G401 (cell line): ENCODE data around the gene HEY2. TPM values are rescaled to one million over a fixed set of nuclear protein-coding genes. Genes with fewer than 3 reads are reported as not detected.
"Not testable (repeated sequence)": the region's sequence is repeated elsewhere in the genome, so short reads cannot be mapped to it uniquely, and the experiment has no call there.

ENCODE experiments used
- DNase-seq: peaks from one replicate; pipeline ENCODE4 v3.0.0-alpha.2; 2015; ENCODE audit warnings: low spot score
- in situ Hi-C: cut with HindIII; loops from 2 replicates; pipeline ENCODE4 v1.10.0; 2016; ENCODE audit warnings: low sequenced_read_pairs, mixed read lengths
- total RNA-seq: library from RNA; depleted of rRNA; stranded (reverse); fragments of >200 nt; shearing (Covaris generic); gene quantifications from 2 replicates; pipeline ENCODE4 v1.2.3, GENCODE V29; 2014

HEY2 gene
- total RNA-seq, 1 experiment from 2014 or later: not detected

GRCh38 chr6:125790358-125791150 is 41.1 kb downstream of the HEY2 start, which contains the start of gene NCOA7:
NCOA7 (plus strand) TSS chr6:125790960; CDS start chr6:125815355, 24,395 bp downstream.
- in situ Hi-C loops: no loop called here

DNA sequence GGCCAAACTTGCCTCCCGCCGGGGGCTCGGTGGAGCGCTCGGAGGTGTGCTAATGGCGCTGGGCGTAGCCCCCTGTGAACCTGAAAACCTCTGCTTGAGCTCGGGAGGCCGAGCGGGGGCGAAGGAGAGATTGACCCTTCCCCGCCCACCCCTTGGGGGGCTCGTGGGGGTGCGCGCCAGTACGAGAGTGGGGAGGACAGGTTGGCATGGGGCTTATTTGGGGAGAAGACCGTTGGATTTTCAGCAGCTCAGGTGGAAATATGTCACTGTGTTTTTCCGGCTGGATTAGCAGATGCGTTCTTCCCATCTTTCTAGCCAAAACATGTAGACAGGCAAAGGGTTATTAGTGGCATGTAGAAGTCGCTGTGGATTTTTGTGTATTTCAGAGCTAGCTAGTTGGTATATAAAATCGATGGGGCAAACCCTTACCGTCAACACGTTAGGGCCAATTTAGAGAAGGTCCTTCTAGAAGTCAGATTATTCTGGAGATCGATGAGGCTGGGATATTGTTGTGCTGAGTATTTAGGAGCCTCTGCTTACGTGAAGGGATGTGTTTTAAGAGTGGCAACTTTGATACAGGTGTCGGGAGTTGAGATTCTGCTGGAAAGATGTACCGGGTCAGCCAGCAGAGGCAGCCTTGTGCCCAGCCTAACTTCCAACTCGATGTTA is 41.9 kb downstream of the HEY2 start:
- in situ Hi-C loops: no loop called here

More at GRCh38 chr6:125790358-125791150, 41.1 kb downstream of the HEY2 start, which contains the start of gene NCOA7:
- DNase-seq: peak; percentile 84

DNA sequence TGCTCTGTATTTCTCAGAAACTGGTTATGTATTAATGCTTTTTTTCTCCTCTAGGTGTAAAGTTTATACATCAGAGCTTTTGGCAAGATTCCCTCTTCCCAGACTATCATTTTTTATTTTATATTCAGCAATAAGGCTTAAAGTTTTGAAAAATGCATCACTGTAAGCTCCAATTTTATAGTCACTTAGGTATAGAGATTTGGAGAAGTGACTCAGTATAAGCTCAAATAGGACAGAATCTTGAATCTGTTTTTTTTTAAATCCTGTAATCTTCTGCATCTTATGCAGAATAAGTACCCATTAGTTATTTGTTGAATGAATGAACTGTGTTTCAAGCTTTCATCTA is 42.4 kb downstream of the HEY2 start:
- no peak for DNase-seq
- in situ Hi-C loops: no loop called here

More for the DNA sequence above, 41.9 kb downstream of the HEY2 start:
- DNase-seq: peak; percentile 84

- no peak for DNase-seq
- in situ Hi-C loops: no loop called here
These were observed 42.7 kb downstream of the HEY2 start for GRCh38 chr6:125792172-125792571.

- in situ Hi-C loops: no loop called here
- no peak for DNase-seq
These were observed 43.2 kb downstream of the HEY2 start for GRCh38 chr6:125792680-125793079.

DNA sequence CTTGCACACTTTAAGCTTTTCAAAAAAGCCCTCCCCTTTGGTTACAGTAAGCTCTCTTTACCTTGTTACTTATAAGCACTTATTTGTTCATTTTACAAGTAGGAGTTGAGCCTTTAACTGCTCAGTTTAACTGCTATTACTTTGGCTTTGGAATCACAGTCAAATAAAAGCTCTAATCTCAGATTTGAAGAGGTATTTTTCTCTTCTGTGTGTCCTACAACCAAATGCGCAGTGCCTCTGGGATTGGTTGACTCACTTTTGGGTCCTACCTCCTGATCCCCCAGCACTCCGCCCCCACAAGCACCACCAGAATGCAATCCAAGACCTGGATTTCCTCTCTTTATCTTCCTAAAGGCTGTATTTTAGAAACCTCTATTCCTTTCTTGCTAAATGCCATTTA is 43.8 kb downstream of the HEY2 start:
- in situ Hi-C loops: no loop called here
- peak; percentile 72 for DNase-seq

DNA sequence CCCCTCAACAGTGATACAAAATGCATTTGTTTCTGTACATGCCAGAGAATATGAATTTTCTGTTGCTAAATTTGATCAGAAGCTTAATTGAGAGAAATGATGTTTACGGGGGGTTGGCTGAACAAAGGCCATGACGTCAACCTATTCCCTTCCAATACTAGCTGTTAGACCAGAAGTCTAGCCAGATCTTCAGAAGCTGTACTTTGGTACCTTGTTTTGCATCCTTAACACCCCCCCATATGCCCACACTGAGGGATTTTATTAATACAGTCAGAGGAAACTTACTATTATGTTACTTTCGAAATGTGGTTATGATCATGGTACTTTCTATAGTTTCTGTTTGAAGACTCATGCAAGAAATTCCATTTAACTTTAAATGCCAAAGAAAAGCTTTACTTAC is 44.4 kb downstream of the HEY2 start:
- in situ Hi-C loops: no loop called here
- DNase-seq: peak; percentile 59

- in situ Hi-C loops: no loop called here
- no peak for DNase-seq
These were observed 45.1 kb downstream of the HEY2 start for GRCh38 chr6:125794342-125795137.

DNA sequence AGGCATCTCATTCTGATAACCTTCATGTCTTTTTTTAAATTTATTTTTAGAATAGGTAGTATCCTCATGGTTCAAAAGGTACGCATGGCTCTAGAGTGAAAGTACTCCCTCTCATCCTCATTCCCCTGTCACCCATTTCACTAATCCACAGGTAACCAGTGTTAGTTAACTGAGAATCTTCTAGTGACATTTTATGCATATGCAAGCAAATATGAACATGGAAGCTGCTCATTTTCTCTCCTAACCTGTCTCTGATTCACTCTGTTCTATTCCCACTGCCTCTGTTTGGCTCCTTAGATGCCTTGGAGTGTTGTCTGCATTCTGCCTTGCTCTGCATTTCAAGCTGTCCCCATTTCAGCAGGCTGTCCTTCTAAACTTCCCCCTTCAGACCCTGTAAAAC is 45.9 kb downstream of the HEY2 start:
- no peak for DNase-seq
- in situ Hi-C loops: no loop called here

DNA sequence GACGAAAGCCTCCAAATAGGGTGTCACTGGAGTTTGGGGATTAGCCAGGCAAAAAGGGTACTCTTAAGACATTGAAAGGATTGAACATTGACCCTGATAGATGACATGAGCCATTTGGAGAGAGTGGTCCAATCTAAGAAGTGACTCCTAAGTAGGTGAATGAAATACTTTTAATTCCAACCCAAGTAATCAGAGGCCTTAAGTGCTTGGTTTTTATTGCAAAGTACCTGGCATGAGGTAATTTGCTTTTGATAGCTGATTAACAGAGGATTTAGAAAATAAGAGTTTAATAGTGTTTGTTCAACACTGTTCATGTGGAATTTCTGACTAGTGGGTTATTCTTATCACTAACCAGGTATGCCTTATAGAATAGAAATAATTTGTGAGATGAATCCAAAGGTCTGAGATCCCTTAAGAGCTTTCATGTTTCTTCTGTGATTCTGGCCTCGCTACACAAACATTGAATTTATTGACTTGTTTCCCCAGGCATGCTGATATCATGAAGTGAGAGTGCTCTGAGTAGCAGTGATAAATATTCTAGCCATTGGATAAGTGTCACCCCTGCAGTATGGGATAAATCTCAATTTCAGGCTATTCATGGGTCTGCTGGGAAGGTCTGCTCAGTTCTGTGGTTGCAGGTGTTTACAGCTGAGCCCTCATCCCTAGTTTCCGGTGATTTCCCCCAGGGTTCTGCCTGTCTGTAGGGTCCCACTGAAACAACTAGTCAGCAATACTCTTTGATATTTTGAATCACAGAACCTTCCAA is 47.9 kb downstream of the HEY2 start:
- in situ Hi-C loops: no loop called here
- no peak for DNase-seq

DNA sequence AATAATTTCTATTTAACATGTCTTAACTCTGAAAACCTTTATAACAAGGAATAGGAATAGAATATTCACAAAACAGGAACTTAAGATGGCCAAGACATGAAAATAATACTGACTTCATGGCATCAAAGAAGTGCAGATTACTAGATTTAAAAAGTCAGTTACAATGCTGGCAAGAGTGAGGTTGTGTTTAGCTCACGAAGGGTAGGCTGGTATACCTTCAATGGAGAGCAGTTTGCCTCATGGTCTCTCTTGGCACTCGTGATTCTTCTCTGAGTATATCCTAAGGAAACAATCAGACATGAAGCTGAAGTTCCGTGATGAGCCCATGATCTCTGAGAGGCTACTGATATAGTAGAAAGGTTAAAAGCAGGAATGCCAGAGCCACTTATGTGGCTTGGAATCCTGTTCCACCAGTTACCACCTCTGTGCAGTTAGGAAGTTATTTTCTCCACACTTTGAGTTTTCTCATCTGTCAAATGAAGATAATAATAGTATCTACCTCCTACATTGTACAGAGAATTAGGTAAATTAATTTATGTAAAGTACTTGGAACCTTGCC is 48.5 kb downstream of the HEY2 start:
- in situ Hi-C loops: no loop called here
- DNase-seq: no peak

- in situ Hi-C loops: no loop called here
- no peak for DNase-seq
These were observed 49.5 kb downstream of the HEY2 start for GRCh38 chr6:125798734-125799508.

DNA sequence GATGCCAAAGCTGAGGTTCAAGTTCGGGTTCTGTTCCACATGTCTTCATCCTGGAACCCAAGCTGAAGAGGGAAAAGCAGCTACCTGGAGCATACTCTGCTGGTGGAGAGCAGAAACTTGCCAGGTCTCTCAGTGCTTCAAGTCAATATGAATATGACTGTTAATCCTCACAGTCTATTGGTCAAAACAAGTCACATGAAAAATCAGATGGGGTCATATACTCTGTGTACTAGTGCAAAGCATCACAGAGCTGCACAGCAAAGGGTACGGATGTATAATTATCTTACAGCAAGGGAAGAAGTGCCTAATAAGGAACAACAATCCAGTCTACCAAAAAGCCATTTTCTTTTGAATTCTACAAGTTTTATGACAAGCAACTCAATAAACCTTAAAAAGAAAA is 53.0 kb downstream of the HEY2 start:
- in situ Hi-C loops: no loop called here
- DNase-seq: no peak

- in situ Hi-C loops: no loop called here
- DNase-seq: no peak
These were observed 53.5 kb downstream of the HEY2 start for GRCh38 chr6:125802943-125803377.

DNA sequence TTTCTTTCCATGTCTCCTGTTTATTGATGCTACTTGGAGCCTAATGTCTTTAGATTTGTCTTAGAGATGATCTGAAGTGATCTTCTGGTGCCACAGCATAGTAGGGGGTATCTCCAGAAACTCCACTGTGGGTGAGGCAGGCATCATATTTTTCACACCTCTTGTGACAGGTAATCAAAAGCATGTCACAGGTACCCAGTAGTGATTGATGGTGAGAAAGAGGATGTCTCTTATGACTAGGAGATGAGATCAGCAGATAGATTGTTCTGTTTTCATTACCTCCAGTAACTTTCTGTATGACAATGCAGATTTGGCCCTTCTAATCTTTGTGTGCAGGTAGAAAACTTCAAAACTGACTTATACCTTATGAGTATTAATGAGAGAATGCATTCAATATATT is 54.8 kb downstream of the HEY2 start:
- no peak for DNase-seq
- in situ Hi-C loops: no loop called here

DNA sequence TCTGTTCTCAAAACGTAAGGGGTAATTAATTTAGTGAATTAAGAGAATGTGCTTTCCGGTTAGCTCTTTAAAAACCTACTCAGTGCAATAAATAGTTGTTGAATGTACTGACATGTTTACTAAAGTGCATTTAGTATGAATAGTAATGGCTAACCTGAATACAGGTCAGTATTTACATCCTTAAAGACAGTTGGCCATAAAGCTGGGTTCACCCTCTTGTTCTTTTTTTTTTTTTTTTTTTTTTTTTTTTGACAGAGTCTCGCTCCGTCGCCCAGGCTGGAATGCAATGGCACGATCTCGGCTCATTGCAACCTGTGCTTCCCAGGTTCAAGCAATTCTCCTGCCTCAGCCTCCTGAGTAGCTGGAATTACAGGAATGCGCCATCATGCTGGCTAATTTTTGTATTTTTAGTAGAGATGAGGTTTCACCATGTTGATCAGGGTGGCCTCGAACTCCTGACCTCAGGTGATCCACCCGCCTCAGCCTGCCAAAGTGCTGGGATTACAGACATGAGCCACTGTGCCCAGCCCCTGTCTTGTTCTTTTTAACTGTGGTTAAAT is 55.5 kb downstream of the HEY2 start:
- in situ Hi-C loops, DNase-seq: not testable (repeated sequence)

GRCh38 chr6:125806813-125807212 is 57.4 kb downstream of the HEY2 start:
- in situ Hi-C loops: no loop called here
- DNase-seq: no peak

DNA sequence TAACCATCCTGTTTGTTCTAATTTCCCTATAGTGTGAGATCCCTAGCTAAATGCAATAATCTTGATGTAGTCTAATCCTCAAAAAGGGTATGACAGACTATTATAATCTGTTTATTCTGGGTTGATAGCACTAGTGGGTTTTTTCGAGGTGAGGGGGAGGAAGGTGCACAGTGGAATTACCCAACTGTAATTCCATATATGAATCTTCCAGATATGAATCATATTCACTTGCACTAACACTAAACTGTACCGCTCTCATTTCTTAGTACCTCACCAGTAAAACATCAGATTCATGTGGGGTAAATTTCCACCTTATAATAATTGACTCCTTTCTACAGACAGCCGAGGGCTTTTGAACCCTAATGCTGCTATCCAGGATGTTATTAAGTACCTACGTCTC is 57.9 kb downstream of the HEY2 start:
- in situ Hi-C loops: no loop called here
- DNase-seq: no peak
